GM20000 (cell line): ENCODE measurements around the gene FBRS.

Source experiments
- DNase-seq: peaks from one replicate; pipeline ENCODE4 v3.0.0; 2012; ENCODE audit warnings: low spot score
- TF ChIP-seq, protein P1 (sequence below): IDR thresholded peaks from 2 replicates; pipeline ENCODE4 v1.5.1; 2012; ENCODE audit warnings: mild to moderate bottlenecking, control low read depth; ENCODE audit errors: extremely low read depth, missing control alignments

FBRS gene

GRCh38 chr16:30649725-30650368 is 8.4 kb upstream of the FBRS start:
- DNase-seq = no peak
- TF ChIP-seq, protein P1, sequence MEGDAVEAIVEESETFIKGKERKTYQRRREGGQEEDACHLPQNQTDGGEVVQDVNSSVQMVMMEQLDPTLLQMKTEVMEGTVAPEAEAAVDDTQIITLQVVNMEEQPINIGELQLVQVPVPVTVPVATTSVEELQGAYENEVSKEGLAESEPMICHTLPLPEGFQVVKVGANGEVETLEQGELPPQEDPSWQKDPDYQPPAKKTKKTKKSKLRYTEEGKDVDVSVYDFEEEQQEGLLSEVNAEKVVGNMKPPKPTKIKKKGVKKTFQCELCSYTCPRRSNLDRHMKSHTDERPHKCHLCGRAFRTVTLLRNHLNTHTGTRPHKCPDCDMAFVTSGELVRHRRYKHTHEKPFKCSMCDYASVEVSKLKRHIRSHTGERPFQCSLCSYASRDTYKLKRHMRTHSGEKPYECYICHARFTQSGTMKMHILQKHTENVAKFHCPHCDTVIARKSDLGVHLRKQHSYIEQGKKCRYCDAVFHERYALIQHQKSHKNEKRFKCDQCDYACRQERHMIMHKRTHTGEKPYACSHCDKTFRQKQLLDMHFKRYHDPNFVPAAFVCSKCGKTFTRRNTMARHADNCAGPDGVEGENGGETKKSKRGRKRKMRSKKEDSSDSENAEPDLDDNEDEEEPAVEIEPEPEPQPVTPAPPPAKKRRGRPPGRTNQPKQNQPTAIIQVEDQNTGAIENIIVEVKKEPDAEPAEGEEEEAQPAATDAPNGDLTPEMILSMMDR = no peak

DNA sequence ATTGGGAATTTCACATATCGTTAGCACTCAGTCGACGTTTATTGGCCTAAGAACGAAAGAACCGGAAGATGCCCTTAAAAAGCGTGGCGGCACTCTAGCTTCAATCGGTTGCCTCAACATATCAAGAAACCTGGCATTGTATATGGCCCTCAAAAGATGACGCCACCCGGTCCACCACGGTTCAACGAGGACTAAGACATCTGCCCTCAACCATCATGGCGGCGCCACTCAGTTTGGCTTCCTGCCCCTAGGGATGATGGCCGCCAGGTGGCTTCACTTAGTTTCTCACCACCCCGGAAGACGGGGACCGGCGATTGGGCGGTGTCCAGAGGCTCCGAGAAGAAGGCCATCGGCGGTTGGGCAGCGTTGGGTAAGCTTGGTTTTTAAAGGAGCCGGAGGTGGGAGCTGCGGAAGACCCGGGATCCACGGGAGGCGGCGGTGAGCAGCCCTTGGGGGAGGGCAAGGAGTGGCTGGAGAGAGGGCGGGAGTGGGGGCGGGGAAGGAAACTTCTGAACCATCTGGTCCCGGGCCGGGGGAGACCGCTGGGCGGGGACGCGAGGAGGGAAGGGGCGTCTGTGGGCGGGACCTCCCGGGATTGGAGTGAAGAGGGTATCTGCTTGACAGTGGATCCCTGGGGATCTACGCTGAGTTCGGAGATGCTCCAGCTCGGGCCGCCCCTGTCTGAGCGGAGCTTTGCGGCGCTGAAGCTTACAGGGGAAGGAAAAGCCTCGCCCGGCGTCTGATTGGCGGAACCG is 7.7 kb upstream of the FBRS start, which contains the start of gene PRR14:
PRR14 (plus strand) TSS at position 592 of the 755 bp plus-strand sequence. CDS start 686 bp downstream, outside the sequence.
- TF ChIP-seq, protein P1 = no peak
- peak; percentile 93 for DNase-seq

- DNase-seq = peak; percentile 93
- TF ChIP-seq, protein P1 = peak; percentile 92
Observed at GRCh38 chr16:30651124-30652004, 6.9 kb upstream of the FBRS start.

- TF ChIP-seq, protein P1 = no peak
- no peak for DNase-seq
Observed at GRCh38 chr16:30652005-30652296, 6.3 kb upstream of the FBRS start.

DNA sequence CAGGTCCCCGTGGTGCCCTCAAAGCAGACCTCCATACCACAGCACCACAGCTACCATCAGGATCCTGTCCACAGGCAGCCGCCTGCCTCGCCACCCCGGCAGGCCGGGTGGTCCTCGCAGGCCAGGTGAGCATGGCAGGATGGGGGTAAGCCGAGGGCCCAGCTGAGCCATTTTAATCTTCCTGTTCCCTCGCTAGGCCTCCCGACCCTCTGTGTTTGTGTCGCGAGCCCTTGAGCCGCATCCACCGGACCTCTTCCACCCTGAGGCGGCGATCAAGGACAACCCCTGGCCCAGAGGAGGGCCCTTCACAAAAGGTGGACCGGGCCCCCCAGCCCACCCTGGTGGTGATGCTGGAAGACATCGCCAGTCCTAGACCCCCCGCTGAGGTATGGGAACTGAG is 5.5 kb upstream of the FBRS start:
- no peak for DNase-seq
- TF ChIP-seq, protein P1 = no peak

DNA sequence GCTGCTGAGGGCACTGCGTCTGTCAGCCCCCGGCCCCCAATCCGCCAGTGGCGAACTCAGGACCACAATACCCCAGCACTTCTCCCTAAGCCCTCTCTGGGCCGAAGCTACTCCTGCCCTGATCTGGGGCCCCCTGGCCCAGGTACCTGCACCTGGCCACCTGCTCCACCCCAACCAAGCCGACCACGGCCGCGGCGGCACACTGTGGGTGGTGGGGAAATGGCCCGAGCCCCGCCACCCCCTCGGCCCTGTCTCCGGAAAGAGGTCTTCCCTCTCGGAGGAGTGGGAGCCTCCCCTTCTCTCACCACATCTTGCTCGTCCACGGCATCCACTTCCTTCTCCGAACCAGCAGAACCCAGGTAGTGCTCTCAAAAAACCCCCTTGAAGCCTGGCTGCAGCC is 3.4 kb upstream of the FBRS start:
- DNase-seq = no peak
- TF ChIP-seq, protein P1 = no peak
